Measurements from ENCODE around the gene EXT2.

EXT2 gene

DNA sequence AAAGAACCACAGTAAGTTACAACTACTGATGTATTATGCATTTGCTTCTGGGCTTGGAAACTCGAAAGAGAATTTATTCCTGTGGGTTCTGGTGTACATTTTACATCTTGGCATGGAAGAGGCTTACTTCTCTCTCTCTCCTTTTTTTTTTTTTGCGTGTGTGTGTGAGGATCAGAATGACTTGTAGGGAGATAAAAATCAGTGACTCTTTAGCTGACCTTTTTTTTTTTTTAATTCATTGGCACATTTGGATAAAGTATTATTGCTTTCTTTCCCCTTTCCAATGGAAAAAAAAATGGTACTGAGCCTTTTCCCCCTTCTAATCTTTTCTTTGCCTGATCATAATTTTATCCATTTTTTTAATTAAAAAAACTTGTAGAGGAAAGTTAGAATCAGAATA lies 43.5 kb downstream of the EXT2 start:
- Mint-ChIP-seq H3K4me1 (no peaks in the 10 kb centered on the region), H3K27ac (no peak overlapping the region), H3K4me3 (no peak overlapping the region), H3K9me3 (no peaks in the 10 kb centered on the region), H3K36me3 (peaks cover 27% of the 10 kb centered on the region), H3K27me3 (no peaks in the 10 kb centered on the region)

DNA sequence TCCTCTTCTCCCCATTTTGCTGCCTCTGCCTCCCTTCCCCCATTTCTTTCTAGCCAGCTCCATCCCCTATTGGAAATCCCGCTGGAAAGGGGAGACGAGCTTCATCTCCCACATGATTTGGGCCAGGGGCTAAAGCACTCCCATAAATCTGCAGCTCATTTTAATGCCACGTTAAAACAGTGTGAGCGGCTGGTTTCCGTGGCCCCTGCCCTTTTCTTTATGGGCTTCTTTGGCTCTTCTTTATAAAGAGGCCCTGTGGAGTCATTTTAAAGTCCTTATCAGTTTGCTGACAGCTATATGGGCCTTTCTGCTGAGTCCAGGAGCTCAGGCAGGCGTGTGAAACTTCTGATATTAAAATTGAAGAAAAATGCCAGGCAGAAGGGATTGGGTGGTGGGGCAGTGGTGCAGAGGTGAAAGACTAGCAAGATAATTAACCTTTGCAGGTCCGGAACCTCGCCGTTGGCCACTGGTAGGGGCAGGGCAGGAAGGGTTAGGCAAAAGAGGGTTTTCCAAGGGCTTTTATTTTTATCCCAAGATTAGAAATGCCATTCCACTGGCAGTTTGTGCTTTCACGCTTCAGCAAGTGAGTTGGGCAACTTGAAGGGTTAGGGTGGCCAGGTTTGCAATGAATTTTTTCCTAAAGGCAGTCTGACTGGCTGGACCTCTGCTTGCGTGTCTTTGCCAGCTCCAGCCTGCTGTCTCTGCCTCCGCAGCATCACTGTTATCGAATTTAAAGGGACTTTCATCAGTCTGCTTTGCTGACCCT lies 44.3 kb downstream of the EXT2 start:
- Mint-ChIP-seq H3K27ac (no peak overlapping the region), H3K9me3 (no peaks in the 10 kb centered on the region), H3K4me1 (no peaks in the 10 kb centered on the region), H3K36me3 (peaks cover 22% of the 10 kb centered on the region), H3K4me3 (no peak overlapping the region), H3K27me3 (no peaks in the 10 kb centered on the region)

DNA sequence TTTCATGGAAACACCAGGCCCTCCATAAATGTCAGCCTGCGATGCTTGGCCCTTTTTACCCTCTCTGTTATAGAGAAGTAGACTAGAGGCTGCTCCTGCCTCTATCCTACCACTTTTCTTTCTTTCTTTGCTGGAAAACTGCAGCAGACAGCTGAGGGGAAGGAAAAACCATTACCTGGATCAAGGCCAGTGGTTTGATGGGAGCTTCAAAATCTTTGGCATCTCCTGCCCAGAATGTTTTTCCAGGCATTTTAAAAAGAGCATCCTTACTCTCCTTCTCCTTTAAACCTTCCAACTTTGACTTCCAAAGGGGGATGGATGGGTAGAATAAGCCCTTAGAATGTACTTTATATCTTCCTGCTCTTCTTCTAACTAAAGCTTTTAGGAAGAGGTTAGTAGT lies 44.9 kb downstream of the EXT2 start:
- Mint-ChIP-seq H3K9me3 (no peaks in the 10 kb centered on the region), H3K36me3 (peaks cover 24% of the 10 kb centered on the region), H3K4me3 (no peak overlapping the region)

DNA sequence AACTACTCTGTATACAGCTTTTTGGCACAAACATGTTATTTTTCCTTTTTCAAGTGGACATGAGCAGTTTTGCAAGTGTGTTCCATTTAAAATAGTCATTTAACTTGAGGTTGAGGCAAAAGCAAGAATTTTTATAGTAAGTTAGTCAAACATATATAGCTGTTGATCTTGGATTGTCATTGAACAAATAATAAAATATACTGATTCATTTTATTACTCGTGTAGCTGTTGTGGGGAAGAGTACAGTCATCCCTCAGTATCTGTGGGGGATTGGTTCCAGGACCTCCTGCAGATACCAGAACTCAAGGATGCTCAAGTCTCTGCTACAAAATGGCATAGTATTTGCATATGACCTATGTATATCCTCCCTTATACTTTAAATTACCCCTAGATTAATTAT lies 45.3 kb downstream of the EXT2 start:
- Mint-ChIP-seq H3K36me3 (peaks cover 28% of the 10 kb centered on the region), H3K9me3 (no peaks in the 10 kb centered on the region), H3K4me1 (no peaks in the 10 kb centered on the region), H3K4me3 (no peak overlapping the region), H3K27ac (no peak overlapping the region), H3K27me3 (no peaks in the 10 kb centered on the region)

More for the DNA sequence above, 44.9 kb downstream of the EXT2 start:
- Mint-ChIP-seq H3K4me1 (no peaks in the 10 kb centered on the region), H3K27ac (no peak overlapping the region), H3K27me3 (no peaks in the 10 kb centered on the region)

DNA sequence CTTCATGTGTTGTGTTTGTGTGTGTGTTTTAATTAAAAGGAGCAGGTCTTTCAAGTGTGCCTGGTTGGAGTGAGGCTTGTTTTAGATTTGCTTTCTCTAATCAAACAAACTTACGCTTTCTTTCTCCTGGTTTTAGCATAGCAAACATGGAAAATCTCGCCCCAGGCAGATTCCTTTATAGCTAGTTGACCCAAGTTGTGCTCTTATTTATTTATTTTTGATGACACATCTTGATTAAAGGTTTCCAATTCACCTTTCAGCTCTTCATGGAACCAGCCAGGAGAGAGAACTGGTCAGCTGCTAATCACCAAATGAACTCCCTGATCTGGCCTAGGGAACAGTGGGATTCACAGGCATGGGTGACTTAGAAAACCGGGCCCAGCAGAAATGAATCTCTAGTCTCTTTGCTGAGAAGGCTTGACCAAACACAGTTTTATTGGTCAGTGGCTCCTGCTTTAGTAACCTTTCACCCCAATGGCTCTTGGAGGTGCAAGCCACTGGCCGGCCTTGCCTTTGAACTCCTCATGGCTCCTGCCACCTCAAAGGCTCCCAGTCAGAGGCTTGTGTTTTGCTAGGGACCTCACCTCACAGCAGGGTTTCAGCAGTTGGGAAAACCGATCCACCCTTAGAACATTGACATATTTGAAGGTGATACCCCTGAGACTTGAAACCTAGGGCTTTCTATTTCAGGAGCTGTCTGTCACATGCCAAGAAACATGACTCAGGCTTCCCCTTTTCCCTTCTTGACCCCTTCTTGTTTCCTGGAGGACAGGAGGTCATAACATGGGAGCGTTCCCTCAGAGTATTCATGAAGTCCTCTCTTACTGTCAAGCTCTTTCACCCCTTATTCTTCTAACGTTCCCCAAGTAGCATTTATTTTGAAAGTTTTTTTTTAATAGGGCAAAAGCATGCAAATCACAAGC lies 48.8 kb downstream of the EXT2 start:
- H3K9me3 Mint-ChIP-seq, result no peaks in the 10 kb centered on the region
- H3K36me3 Mint-ChIP-seq, result peaks cover 31% of the 10 kb centered on the region
- H3K4me3 Mint-ChIP-seq, result no peak overlapping the region
- no peak overlapping the region for H3K27ac Mint-ChIP-seq
- no peaks in the 10 kb centered on the region for H3K4me1 Mint-ChIP-seq
- H3K27me3 Mint-ChIP-seq, result no peaks in the 10 kb centered on the region

DNA sequence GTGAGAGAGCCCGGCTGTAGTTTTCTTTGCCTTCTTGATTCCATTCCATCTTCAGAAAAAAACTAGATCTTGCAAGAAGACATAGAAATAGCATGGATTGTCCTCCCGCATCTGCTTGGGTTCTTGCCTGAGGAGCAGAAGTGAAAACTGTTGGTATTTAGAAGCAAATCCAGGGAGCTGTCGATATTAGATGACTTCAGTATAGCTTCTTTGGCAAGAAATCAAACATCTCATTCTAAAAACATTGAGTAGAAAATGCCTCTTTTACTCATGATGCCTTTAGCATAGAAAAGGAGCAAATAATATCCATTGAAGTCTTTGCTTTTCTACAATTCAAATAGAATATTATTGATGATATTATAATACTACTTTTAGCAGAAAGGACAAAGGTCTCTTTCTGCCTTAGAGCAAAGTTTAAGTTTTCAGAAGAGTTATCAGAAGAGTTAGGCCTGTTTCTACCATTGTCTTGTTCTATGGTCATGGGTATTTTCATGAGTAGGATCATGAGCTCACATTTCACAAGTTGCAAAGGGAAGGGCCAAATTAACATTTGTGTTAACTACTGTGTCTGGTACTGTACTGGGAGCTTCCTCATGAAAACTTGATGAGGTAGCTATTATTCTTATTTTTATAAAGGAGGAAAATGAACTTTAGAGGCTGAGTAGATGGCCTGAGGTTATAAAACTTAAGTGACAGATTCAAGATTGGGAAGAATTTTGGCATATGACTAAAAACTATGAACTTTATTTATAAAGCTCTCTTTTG lies 49.7 kb downstream of the EXT2 start:
- Mint-ChIP-seq H3K9me3 (peaks cover 4% of the 10 kb centered on the region), H3K27me3 (no peaks in the 10 kb centered on the region), H3K4me1 (no peaks in the 10 kb centered on the region), H3K4me3 (no peak overlapping the region), H3K36me3 (peaks cover 41% of the 10 kb centered on the region), H3K27ac (no peak overlapping the region)

DNA sequence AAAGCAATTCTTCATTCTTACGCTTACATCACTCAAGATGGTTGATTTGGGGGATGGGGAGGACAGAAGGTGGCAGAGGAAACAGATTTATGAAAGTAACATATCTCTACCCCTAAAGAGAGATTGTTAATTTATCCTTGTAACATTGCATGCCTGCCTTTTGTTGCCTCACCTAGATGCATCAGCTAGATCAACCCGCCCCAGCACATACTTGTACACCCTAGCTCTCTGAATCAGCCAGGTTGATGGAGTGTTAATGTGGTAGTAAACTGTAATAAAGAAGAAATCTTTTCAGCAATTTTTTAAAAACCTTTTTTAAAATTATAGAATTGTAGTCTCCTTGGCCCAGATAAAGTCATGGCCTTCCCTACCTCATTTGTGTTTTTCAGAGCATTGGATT lies 51.5 kb downstream of the EXT2 start:
- no peaks in the 10 kb centered on the region for H3K27me3 Mint-ChIP-seq
- H3K4me1 Mint-ChIP-seq, result no peaks in the 10 kb centered on the region
- H3K4me3 Mint-ChIP-seq, result no peak overlapping the region
- peaks cover 54% of the 10 kb centered on the region for H3K36me3 Mint-ChIP-seq
- H3K9me3 Mint-ChIP-seq, result peaks cover 4% of the 10 kb centered on the region
- no peak overlapping the region for H3K27ac Mint-ChIP-seq

DNA sequence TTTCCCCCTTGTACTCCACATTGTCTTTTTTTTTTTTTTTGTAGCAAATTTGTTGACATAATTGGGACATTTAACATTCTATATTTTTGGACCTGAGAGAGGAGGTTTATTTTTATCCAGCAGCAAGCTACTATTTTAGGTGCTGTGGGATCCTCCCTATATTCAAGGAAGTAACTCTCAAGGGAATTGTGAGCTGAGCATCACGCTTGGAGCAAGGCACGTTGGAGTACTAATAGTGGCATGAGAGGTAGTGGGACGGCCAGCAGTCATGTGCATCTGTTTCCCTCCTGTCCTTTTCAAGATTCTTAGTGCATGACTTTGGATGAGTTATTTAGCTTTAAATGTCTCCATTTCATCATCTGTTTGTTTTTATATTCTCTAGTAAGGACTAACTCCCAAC lies 52.3 kb downstream of the EXT2 start:
- H3K27me3 Mint-ChIP-seq, result no peaks in the 10 kb centered on the region
- H3K9me3 Mint-ChIP-seq, result peaks cover 4% of the 10 kb centered on the region
- no peak overlapping the region for H3K27ac Mint-ChIP-seq
- no peak overlapping the region for H3K4me3 Mint-ChIP-seq
- peaks cover 58% of the 10 kb centered on the region for H3K36me3 Mint-ChIP-seq
- peaks cover 2% of the 10 kb centered on the region for H3K4me1 Mint-ChIP-seq

DNA sequence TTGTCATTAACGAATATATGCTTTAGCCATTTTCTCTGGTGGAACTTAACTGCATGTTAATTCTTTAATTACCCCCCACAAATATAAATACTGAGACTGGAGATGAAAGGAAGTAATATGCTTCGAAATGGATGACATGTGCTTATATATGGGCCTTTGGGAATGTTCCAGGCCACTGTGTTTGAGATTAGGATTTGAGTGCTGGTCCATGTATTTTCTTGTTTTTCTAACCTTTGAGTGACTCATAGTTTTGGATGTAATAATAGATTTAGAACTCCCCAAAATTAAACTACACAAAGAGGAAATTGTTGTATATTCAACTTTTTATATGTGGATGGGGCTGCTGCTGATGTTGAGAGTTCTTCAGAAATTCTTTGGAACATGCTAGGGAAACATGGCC lies 54.2 kb downstream of the EXT2 start:
- Mint-ChIP-seq H3K27ac (no peak overlapping the region), H3K4me1 (peaks cover 9% of the 10 kb centered on the region), H3K27me3 (no peaks in the 10 kb centered on the region), H3K36me3 (peaks cover 67% of the 10 kb centered on the region), H3K4me3 (no peak overlapping the region), H3K9me3 (peaks cover 4% of the 10 kb centered on the region)

DNA sequence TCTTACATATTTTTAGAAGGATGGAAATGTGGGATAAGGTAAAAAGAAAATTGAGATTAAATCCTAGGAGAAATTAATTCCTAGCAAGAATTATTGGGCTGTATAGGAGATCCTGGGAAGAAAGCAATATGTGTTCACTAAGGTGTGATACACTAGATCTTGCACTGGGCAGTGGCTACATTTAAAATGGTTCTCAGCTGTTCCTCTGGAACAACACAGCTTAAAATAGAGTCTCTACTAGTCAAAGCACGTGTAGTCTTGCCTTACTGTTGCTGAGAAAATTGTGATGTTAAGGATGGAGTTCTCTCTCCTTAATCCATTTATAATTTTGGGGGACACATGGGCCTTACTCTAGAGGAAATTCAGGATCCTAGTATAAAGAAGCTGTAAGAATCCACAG lies 54.9 kb downstream of the EXT2 start:
- Mint-ChIP-seq H3K36me3 (peaks cover 68% of the 10 kb centered on the region), H3K27ac (no peak overlapping the region), H3K4me3 (no peak overlapping the region), H3K27me3 (no peaks in the 10 kb centered on the region), H3K4me1 (peaks cover 9% of the 10 kb centered on the region), H3K9me3 (peaks cover 4% of the 10 kb centered on the region)

DNA sequence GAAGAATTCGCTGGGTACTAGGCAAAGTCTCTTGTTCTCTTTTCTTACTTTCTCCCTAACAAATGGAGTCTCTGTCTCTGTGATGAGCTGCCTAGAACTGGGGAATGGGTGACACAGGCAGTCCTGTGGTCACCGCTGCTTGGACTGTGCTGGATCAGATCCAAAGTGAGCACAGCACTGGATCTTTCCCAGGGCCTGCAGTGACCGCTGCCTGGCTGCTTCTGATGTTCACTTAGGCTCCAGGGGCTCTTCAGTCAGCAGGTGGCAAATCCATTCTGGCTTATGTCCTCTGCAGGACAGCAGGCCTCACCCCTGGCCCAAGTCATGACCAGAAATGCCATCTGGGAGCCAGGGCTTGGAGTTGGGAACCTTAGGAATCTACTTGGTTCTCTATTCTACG lies 61.5 kb downstream of the EXT2 start:
- no peak overlapping the region for H3K4me3 Mint-ChIP-seq
- no peaks in the 10 kb centered on the region for H3K9me3 Mint-ChIP-seq
- H3K27ac Mint-ChIP-seq, result no peak overlapping the region
- peaks cover 51% of the 10 kb centered on the region for H3K36me3 Mint-ChIP-seq
- peaks cover 27% of the 10 kb centered on the region for H3K4me1 Mint-ChIP-seq
- no peaks in the 10 kb centered on the region for H3K27me3 Mint-ChIP-seq

DNA sequence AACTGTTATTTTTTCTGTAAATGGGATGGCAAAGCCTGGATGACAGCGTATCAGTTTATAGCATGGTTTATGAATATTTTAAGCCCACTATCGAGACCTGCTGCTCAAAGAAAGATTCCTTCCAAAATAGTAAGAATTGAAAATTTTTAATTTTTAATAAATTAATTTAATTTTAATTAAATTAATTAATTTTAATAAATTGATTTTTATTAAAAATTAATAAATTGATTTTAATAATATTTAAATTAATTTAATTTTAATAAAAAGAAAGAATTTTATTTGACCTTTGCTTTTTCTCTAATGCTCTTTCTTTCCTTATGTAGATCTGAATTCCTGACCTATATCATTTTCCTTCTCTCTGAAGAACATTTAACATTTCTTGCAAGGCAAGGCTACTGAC lies 62.9 kb downstream of the EXT2 start:
- no peaks in the 10 kb centered on the region for H3K27me3 Mint-ChIP-seq
- peaks cover 24% of the 10 kb centered on the region for H3K4me1 Mint-ChIP-seq
- no peak overlapping the region for H3K27ac Mint-ChIP-seq

DNA sequence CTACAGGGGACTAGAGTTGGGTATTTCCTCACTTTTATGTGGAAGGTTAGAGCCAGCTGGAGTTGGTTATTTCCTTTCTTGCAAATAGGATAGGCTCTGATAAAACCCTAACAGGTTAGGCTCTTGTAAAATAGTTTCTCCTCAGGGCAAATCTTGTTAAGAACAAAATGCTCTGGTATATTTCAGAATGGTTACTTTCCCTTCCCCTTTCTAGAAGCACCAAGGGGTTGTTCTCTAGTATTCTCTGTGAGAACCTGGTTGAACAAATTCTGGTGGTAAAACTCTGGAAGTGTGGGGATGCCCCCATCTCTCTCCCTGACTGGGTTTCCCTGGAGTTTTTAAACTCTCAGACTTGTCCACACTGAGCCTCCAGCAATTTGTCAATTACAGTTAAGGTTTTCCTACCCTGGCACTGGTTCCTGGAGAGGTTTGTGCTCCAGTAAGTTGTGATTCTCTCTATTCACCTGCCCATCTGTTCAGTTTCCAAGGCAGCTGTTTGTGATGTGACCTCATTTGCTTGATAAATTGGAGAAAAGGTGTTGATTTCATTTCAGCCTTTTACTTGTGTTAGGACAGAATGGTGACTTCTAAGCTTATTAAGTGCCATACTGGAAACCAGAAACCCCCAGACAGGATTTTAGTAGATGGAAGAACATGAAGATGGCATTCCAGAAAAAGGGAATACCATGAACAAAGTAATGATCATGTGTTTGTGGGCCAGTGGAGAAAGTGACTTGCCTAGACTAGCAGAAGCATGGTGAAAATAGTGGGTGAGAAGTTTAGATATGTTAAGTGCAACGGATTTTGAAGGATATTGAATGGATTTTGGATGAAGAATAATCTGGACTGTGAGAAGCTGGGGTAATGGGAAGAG lies 64.6 kb downstream of the EXT2 start:
- Mint-ChIP-seq H3K27me3 (no peaks in the 10 kb centered on the region), H3K36me3 (peaks cover 34% of the 10 kb centered on the region), H3K4me1 (peaks cover 21% of the 10 kb centered on the region), H3K27ac (no peak overlapping the region), H3K9me3 (no peaks in the 10 kb centered on the region), H3K4me3 (no peak overlapping the region)

More for the DNA sequence above, 62.9 kb downstream of the EXT2 start:
- peaks cover 44% of the 10 kb centered on the region for H3K36me3 Mint-ChIP-seq
- no peak overlapping the region for H3K4me3 Mint-ChIP-seq
- H3K9me3 Mint-ChIP-seq, result no peaks in the 10 kb centered on the region

DNA sequence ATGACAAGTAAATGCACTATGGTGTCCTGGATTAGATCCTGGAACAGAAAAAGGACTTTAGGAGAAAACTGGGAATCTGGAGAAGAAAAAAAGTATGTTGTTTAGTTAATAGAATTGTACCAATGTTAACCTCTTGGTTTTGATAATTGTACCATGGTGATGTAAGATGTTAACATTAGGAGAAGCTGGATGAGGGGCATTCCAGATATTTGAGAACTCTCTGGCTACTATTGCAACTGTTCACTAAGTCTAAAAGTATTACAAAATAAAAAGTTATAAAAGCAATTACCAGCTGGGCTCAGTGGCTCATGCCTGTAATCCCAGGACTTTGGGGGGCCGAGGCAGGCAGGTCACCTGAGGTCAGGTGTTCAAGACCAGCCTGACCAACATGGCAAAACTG lies 66.5 kb downstream of the EXT2 start:
- H3K4me1 Mint-ChIP-seq, result peaks cover 16% of the 10 kb centered on the region
- H3K36me3 Mint-ChIP-seq, result peaks cover 21% of the 10 kb centered on the region
- H3K4me3 Mint-ChIP-seq, result no peak overlapping the region
- H3K27me3 Mint-ChIP-seq, result no peaks in the 10 kb centered on the region
- peak overlapping the region; percentile 5 for H3K27ac Mint-ChIP-seq
- H3K9me3 Mint-ChIP-seq, result no peaks in the 10 kb centered on the region

DNA sequence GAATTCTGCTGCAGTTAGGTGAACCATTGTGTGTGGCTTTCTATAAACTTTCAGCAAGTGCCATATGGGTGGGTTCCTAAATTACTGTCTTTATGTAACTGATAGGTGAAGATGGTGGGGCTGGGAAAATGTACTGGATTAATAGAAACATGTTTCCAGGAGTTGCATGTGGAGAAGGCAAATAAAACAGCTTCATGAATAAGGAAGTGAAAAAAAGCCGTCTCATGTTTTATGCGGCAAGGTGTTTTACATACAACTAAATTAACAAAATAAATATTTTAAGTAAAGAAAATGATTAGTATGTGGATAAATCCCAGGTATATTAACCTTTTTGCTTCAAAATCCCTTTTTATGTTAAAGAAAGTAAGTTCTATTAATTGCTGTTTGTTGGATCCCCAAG lies 67.2 kb downstream of the EXT2 start:
- H3K27ac Mint-ChIP-seq, result no peak overlapping the region
- no peaks in the 10 kb centered on the region for H3K27me3 Mint-ChIP-seq
- H3K4me3 Mint-ChIP-seq, result no peak overlapping the region
- no peaks in the 10 kb centered on the region for H3K9me3 Mint-ChIP-seq
- peaks cover 16% of the 10 kb centered on the region for H3K4me1 Mint-ChIP-seq
- H3K36me3 Mint-ChIP-seq, result peaks cover 19% of the 10 kb centered on the region

All from activated naive CD4-positive, alpha-beta T cell treated with anti-CD3 and anti-CD28 coated beads, Interleukin-2, amount 50 U/mL, for 24 hours (primary cell).